ENCODE measurements around the gene SDK1. TPM values are rescaled to one million over a fixed set of nuclear protein-coding genes. Genes with fewer than 3 reads are reported as not detected.

The SDK1 gene
- total RNA-seq, 1 donor = 0.27 TPM

DNA sequence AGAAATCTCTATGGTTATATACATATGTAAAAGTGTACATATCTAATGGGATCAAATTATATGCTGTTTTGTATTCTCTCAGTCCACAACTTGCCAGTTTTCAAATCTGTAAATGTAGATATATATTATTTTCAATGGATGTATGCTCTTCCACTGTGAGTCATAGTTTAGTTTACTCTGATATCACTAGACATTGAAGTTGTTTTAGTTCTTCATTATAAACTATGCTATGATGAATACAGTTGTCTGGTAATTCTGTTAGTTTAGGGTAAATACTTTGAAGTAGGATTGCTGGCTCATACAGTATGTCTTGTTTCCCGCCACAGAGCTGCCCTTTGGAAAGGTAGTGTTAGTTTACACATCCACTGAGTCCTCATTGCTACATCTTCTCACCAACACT lies 25.2 kb downstream of the SDK1 start:
- H3K4me3 ChIP-seq (ENCODE audit: low read depth, low read length) = no peak overlapping the region
- DNase-seq (ENCODE audit: low read depth) = no peak
- TF ChIP-seq, protein P1, sequence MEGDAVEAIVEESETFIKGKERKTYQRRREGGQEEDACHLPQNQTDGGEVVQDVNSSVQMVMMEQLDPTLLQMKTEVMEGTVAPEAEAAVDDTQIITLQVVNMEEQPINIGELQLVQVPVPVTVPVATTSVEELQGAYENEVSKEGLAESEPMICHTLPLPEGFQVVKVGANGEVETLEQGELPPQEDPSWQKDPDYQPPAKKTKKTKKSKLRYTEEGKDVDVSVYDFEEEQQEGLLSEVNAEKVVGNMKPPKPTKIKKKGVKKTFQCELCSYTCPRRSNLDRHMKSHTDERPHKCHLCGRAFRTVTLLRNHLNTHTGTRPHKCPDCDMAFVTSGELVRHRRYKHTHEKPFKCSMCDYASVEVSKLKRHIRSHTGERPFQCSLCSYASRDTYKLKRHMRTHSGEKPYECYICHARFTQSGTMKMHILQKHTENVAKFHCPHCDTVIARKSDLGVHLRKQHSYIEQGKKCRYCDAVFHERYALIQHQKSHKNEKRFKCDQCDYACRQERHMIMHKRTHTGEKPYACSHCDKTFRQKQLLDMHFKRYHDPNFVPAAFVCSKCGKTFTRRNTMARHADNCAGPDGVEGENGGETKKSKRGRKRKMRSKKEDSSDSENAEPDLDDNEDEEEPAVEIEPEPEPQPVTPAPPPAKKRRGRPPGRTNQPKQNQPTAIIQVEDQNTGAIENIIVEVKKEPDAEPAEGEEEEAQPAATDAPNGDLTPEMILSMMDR (IDR thresholded peaks at IDR 0.05; ENCODE audit: insufficient read depth, low read length) = no peak

DNA sequence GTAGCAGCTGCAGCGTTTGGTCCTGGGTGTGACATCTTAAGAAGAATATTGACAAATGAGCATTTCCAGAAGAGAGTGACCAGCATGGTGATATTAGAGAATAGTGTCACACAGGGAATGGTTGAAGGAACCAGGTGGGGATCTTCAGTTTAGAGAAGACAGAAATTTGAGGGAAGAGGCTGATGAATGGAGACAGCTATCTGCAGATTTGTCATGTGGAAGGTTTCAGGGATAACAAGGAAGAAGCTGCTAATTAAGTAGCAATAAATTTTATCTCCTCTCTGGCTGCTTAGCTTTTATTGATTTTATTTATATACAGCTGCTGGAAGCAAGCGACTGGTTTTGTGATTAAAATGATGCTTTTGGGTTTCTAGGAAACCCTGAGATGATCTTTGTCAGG lies 26.0 kb downstream of the SDK1 start:
- TF ChIP-seq, protein P1 (IDR thresholded peaks at IDR 0.05; ENCODE audit: insufficient read depth, low read length) = no peak
- DNase-seq (ENCODE audit: low read depth) = no peak
- no peak overlapping the region for H3K4me3 ChIP-seq (ENCODE audit: low read depth, low read length)

- TF ChIP-seq, protein P1 (IDR thresholded peaks at IDR 0.05; ENCODE audit: insufficient read depth, low read length) = no peak
- H3K4me3 ChIP-seq (ENCODE audit: low read depth, low read length) = no peak overlapping the region
- DNase-seq (ENCODE audit: low read depth) = no peak
Observed at GRCh38 chr7:3327655-3328054, 26.6 kb downstream of the SDK1 start.

DNA sequence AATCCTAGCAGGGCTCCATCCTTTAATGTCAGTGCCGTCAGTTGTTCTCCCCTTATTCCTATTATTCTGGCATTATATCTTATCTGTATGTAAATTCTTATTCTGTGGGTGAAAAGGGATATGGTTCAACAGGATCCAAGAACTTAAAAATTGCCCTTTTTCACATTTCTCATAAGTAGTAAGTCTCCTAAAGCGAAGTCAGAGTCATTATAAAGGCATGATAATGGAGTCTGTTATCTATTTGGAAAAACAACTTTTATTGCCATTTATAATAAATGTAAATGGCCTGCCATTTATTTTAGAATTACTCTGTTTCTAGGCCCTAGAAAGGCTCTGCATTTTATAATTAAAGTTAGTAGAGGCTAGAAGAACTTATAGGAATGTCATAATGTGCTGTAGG lies 31.3 kb downstream of the SDK1 start:
- H3K4me3 ChIP-seq (ENCODE audit: low read depth, low read length) = no peak overlapping the region
- DNase-seq (ENCODE audit: low read depth) = no peak
- TF ChIP-seq, protein P1 (IDR thresholded peaks at IDR 0.05; ENCODE audit: insufficient read depth, low read length) = no peak

GRCh38 chr7:3333861-3334260 lies 32.8 kb downstream of the SDK1 start:
- TF ChIP-seq, protein P1 (IDR thresholded peaks at IDR 0.05; ENCODE audit: insufficient read depth, low read length) = no peak
- no peak overlapping the region for H3K4me3 ChIP-seq (ENCODE audit: low read depth, low read length)
- no peak for DNase-seq (ENCODE audit: low read depth)

- TF ChIP-seq, protein P1 (IDR thresholded peaks at IDR 0.05; ENCODE audit: insufficient read depth, low read length) = no peak
- DNase-seq (ENCODE audit: low read depth) = no peak
Observed at GRCh38 chr7:3336042-3336665, 35.1 kb downstream of the SDK1 start.

GRCh38 chr7:3338161-3338560 lies 37.1 kb downstream of the SDK1 start:
- H3K4me3 ChIP-seq (ENCODE audit: low read depth, low read length) = no peak overlapping the region
- DNase-seq (ENCODE audit: low read depth) = no peak
- TF ChIP-seq, protein P1 (IDR thresholded peaks at IDR 0.05; ENCODE audit: insufficient read depth, low read length) = no peak

More at GRCh38 chr7:3336042-3336665, 35.1 kb downstream of the SDK1 start:
- H3K4me3 ChIP-seq (ENCODE audit: low read depth, low read length) = no peak overlapping the region

Data from fibroblast of the aortic adventitia (primary cell).